Pons (tissue), 1 donor: ENCODE results near the gene THEMIS.
A peak's percentile ranks its signal among the peaks of the same experiment; 100 is the strongest.
"Not testable (repeated sequence)": the region's sequence is repeated elsewhere in the genome, so short reads cannot be mapped to it uniquely, and the experiment has no call there.

Source experiments
- DNase-seq: peaks from one replicate; pipeline ENCODE4 v3.0.0-alpha.2; 2016; ENCODE audit warnings: low spot score

The THEMIS gene

GRCh38 chr6:127794405-127794804, 106.5 kb downstream of the THEMIS start:
- DNase-seq: no peak

GRCh38 chr6:127793396-127793795, 107.5 kb downstream of the THEMIS start:
- DNase-seq: no peak

- DNase-seq: no peak
These were observed 108.2 kb downstream of the THEMIS start for GRCh38 chr6:127792616-127793015.

- DNase-seq: no peak
These were observed 108.9 kb downstream of the THEMIS start for GRCh38 chr6:127791779-127792528.

- DNase-seq: no peak
These were observed 110.3 kb downstream of the THEMIS start for GRCh38 chr6:127790571-127790970.

GRCh38 chr6:127786109-127786508, 114.7 kb downstream of the THEMIS start:
- DNase-seq: no peak

GRCh38 chr6:127784468-127784867, 116.4 kb downstream of the THEMIS start:
- DNase-seq: peak; percentile 28

GRCh38 chr6:127781636-127782272, 119.1 kb downstream of the THEMIS start:
- not testable (repeated sequence) for DNase-seq

- no peak for DNase-seq
These were observed 124.5 kb downstream of the THEMIS start for GRCh38 chr6:127776320-127776719.

GRCh38 chr6:127775371-127775770, 125.5 kb downstream of the THEMIS start:
- DNase-seq: no peak

GRCh38 chr6:127768745-127769144, 132.1 kb downstream of the THEMIS start:
- DNase-seq: no peak

GRCh38 chr6:127768223-127768622, 132.6 kb downstream of the THEMIS start:
- no peak for DNase-seq

GRCh38 chr6:127765949-127766348, 134.9 kb downstream of the THEMIS start:
- DNase-seq: no peak

- no peak for DNase-seq
These were observed 138.6 kb downstream of the THEMIS start for GRCh38 chr6:127762284-127762683.

- peak; percentile 7 for DNase-seq
These were observed 139.8 kb downstream of the THEMIS start for GRCh38 chr6:127761084-127761483.

GRCh38 chr6:127749095-127749494, 151.8 kb downstream of the THEMIS start:
- no peak for DNase-seq

GRCh38 chr6:127748290-127748689, 152.6 kb downstream of the THEMIS start:
- no peak for DNase-seq

- no peak for DNase-seq
These were observed 162.4 kb downstream of the THEMIS start for GRCh38 chr6:127738423-127738822.

- no peak for DNase-seq
These were observed 163.1 kb downstream of the THEMIS start for GRCh38 chr6:127737768-127738167.

GRCh38 chr6:127737009-127737486, 163.8 kb downstream of the THEMIS start:
- peak; percentile 86 for DNase-seq

- no peak for DNase-seq
These were observed 167.9 kb downstream of the THEMIS start for GRCh38 chr6:127732927-127733326.

GRCh38 chr6:127727260-127727953, 173.5 kb downstream of the THEMIS start:
- DNase-seq: no peak

- no peak for DNase-seq
These were observed 175.0 kb downstream of the THEMIS start for GRCh38 chr6:127725821-127726220.
